ENCODE data around the gene NUAK1.
A peak's percentile ranks its signal among the peaks of the same experiment; 100 is the strongest.
"Not testable (repeated sequence)": the region's sequence is repeated elsewhere in the genome, so short reads cannot be mapped to it uniquely, and the experiment has no call there.

The NUAK1 gene

DNA sequence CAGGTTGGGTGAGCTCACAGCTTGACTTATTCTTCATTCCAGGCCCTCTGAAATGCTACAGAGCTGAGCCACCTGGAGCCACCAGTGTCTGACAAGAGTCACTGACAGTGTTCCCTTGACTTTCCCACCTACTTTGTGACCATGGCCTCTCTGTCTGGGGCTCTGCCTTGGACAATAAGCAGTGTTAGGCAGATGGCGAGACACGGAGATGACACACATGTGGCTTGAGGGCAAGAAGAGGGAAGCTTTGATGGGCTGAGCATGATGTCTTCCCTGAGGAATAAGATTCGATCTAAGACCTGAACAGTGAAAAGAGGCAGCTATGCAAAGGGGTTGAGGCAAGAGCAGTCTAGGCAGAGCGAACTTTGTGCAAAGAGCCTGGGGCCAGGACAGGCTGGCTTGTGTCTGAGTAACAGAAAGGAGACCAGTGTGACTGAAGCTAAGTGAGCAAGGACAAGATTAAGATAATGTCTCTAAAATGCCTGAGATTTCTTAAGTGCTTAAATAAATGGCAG, 105.5 kb downstream of the NUAK1 start:
- DNase-seq (ENCODE audit: low read depth, low spot score), result no peak

DNA sequence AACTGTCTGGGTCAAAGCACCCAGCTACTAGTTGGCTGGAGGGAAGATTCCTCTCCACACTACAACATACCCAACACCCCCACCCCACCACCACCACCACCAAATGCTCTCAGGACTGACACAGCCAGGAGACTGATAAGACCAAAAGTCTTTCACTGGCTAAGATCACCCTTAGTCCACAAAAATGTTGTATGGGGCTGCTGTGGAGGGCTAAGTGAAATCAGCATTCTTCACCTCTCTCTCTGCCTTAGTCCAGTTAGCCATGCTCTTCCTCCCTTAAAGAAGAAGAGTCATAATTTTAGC, 106.2 kb downstream of the NUAK1 start:
- DNase-seq (ENCODE audit: low read depth, low spot score), result peak; percentile 40

DNA sequence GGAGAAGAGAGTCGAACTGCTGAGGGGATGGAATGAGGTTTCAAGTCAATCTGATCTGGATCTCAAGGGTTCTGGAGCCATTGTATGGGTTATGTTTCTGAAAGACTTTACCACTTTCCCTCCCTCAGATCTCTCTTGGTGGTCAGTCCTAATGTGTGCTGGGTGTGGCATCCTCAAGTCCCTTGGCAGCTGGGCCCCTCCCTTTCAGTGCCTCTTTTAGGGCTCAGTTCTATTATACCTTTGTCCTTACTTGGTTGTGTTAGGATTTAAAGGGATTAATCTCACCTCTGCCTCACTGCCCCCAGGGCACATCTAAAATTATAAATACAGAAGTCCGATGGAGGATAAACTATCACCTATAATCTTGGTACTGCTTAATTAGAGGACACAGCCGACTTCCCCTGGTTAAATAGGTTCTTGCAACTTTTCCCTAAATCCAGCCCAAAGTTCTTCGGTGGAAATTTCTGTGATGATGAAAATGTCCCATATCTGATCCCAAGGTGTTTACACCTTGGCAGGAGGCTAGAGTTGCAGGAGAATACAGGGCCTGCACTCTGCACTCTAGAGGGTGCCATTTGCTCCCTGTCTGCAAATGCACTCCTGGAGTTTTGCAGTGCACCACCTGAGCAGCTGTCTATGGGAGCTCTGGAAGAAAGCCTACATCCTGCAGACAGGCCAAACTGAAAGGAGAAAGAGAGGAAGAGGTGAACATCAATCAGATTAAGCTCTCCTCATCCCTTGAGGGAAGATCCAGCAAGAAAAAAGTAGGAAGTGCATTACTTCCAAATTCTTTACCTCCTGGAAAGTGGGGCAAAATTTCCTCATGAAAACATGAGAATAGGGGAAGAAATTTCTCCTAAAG, 106.8 kb downstream of the NUAK1 start:
- no peak for DNase-seq (ENCODE audit: low read depth, low spot score)

DNA sequence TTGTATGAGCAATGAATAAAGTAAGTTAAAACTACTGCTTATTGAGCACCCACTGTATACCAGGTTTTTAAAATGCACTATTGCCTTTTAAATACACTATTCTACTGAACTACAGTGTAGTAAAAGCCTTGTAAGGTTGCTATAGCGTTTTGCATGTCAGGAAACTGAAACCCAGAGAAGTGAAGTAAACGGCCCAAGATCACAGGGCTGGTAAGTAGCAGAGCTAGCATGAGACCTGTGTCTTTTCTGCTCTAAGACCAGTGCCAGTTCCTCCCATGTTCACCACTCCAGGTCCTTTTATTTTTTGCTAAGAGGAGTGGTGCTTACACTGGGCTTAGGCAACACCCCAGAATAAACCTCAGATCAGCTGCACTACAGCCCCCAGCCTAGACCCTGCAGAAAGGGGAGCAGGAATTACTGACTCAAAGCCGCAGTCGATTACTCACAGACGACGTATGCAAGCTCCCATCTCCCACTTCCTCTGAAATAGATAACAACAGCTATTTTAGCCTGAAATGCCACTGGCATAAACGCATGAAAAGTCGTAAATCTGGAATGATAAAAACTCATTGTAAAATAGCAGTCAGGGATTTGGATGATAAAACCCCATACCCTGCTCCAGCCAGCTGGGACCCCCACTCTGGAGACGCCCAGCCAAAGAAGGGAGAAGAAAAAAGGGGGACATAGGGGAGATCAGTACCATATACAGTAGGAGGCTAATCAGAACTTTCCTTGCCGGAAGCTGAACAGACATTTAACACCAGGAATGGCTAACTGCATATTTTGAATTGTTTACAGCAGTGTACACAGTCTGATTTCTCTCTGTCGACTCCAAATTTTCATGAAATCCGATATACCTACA, 108.3 kb downstream of the NUAK1 start:
- peak; percentile 94 for DNase-seq (ENCODE audit: low read depth, low spot score)

DNA sequence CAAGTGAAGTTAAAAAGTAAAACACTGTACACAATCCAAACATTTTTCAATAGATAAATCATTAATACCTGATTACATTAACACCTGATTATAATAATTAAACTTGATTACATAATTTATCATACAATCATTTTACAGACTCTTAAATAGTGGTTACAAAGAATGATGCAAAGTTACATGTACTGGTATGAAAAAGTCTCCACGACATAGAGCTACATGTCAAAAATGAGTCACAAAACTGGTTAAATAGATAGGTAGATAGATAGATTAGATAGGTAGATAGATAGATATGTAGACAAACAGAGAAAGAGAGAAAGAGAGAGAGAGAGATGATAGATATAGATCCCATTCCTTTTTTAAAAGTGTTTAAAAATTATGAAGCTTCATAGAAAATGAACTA, 109.2 kb downstream of the NUAK1 start:
- no peak for DNase-seq (ENCODE audit: low read depth, low spot score)

DNA sequence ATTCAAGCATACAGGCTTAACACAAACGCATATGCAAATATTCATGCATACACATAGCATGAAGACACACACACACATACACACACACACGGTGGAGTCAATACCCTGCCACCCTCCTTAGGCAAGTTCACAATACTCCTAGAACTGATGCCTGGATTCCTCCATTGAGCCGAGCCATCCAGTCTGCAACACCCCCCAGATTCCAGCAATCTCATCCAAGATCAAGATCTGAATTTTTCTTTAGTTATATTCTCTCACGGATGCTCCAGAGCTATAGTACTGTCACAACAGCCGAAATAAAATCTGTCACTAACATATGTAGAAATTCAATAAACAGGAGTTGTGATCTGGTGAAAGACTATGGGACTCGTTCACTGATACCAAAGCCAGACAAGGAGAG, 110.8 kb downstream of the NUAK1 start:
- DNase-seq (ENCODE audit: low read depth, low spot score), result no peak

DNA sequence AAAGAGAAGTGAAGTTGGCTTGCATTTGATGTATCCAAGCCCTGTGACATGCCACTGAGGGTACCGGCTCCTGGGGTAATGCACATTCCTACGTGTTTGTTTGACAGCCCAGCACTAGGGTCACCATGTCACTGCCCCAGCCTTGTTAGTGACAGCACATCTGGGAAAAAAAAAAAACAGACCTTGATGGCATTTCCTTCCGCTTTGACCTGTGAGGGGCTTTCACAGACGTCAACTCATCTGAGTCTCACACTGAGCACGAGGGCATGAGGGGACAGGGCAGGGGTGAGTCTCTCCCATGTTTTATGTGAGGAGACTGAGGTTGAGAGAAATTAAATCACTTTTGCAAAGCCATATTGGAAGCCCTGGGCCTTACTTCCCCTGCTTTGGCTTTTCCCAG, 111.5 kb downstream of the NUAK1 start:
- DNase-seq (ENCODE audit: low read depth, low spot score), result no peak

DNA sequence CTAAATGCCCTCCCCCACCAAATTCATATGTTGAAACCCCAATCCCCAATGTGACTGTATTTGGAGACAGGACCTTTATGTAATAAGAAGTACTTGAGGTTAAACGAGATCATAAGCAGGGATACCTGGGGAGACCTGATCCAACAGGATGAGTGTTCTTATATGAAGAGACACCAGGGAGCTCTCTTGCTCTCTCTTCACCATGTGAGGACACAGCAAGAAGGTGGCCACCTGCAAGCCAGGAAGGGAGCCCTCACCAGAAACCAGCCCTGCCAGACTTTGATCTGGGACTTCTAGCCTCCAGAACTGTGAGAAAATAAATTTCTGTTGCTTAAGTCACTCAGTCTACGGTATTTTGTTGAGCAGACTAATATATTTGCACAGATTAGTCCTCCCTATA, 113.6 kb downstream of the NUAK1 start:
- no peak for DNase-seq (ENCODE audit: low read depth, low spot score)

DNA sequence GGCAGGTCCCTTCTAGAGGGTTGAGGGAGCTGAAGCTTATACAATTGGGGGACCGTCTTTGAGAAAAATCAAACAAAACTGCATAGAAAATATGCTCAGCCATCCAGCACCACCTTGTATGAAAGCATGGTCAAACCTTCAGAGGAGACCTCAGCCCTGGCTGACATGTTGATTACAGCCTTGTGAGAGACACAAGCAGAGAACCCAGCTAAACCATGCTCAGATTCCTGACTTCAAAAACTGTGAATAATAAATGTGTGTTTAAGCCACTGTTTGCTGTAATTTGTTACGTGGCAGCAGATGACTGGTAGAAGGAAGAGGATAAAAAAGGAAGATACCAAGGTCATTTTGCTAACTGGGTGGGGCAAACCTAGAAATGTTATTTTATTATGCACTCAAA, 115.7 kb downstream of the NUAK1 start:
- DNase-seq (ENCODE audit: low read depth, low spot score), result no peak

DNA sequence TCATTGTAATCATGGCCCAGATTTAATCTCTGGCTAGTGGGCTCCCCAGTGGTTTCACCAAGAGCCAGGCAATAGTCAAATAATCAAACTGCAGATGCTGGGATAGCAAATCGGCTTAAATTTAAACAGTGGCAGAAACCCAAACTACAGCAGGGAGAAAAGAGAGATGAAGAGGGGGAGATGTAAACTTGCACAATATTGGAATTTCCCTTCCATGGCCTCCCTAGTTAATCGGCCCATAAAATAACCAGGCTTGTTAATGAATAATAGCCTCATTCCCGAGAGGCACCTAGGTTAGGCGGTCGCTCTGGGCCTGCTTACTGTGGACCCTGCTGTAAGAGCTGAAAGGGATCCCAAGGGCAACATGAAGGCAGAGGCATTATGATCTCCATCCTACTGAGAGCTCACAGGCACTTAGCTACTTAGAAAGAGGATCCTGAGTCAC, 116.2 kb downstream of the NUAK1 start:
- DNase-seq (ENCODE audit: low read depth, low spot score), result no peak

DNA sequence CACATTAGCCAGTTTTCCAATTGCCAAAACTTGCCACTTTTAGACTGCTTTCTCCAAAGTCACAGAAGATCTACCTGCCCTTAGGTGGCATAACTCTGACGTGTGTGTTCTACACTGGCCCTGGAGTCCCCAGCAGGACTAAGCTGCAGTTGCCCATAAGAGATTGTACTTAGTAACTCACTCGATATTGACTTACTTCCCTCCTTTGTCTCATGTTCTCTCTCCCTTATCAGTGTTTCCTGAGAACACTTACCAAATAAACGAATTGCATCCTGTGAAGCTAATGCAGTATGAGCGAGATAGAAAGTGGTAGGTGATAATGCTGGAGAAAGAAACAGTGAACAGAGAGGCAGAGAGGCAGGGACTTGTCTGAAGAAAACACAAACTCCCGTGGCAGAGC, 117.2 kb downstream of the NUAK1 start:
- DNase-seq (ENCODE audit: low read depth, low spot score), result no peak

DNA sequence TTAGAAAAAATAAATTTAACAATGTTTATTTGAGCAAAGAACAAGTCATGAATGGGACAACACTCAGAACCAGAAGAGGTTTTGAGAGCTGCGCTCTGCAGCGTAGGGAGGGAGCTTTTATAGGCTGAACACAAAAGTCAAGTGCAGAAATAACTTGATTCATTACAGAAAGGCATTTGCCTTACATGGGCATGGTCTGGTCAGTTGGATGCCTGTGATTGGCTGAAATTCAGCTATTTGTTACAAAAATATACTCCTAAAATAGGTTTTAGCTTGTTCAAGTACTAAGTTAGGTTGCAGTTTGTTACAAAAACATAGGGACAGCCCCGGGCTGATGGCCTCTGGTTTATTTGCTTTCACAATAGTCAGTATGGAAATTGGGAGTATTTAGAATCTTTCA, 118.0 kb downstream of the NUAK1 start:
- DNase-seq (ENCODE audit: low read depth, low spot score), result no peak

DNA sequence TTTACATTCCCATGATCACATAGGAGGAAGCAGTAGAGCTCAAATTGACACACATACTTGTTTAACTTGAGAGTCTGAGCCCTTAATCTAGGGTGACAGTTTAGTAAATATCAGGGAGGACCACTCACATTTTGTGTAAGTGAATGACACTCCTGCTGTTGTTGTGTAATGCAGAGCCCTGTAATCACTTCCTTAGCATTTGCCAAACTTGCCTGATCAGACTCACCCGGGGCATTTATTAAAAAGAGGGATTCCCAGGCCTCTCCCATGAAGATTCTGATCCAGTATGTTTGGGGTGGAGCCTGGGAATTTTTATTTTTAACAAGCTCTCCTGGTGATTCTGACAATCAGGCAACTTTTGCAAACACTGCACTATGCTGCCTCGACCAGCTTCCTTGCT, 119.6 kb downstream of the NUAK1 start:
- DNase-seq (ENCODE audit: low read depth, low spot score), result no peak

DNA sequence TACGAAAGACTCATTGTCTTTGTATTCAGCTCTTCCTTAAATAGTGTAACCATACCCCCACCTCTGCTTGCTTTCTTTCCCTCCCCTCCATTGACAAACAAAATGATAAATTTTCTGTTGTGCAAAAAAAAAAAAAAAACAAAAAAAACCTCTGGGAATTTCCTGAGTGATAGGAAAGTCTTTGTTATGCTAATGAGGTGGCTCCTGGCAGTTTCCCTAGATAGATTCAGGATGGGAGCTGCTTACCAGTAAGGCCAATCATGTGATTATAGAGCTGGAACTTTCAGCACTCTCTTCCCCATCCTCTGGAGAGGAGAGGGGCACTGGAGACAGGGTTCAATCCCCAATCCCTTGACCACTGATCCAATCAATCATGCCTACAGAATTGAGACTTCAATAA, 120.5 kb downstream of the NUAK1 start:
- peak; percentile 73 for DNase-seq (ENCODE audit: low read depth, low spot score)

DNA sequence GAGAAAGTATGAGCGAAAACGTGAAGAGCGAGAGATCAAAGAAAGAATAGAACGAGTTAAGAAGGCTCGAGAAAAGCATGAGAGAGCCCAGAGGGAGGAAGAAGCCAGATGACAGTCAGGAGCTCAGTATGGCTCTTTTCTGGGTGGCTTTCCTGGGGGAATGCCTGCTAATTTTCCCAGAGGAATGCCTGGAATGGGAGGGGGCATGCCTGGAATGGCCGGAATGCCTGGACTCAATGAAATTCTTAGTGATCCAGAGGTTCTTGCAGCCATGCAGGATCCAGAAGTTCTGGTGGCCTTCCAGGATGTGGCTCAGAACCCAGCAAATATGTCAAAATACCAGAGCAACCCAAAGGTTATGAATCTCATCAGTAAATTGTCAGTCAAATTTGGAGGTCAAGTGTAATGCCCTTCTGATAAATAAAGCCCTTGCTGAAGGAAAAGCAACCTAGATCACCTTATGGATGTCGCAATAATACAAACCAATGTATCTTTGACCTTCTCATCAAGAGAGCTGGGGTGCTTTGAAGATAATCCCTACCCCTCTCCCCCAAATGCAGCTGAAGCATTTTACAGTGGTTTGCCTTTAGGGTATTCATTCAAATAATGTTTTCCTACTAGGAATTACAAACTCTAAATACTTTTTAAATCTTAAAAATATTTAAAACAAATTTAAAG, 122.0 kb downstream of the NUAK1 start:
- not testable (repeated sequence) for DNase-seq (ENCODE audit: low read depth, low spot score)

DNA sequence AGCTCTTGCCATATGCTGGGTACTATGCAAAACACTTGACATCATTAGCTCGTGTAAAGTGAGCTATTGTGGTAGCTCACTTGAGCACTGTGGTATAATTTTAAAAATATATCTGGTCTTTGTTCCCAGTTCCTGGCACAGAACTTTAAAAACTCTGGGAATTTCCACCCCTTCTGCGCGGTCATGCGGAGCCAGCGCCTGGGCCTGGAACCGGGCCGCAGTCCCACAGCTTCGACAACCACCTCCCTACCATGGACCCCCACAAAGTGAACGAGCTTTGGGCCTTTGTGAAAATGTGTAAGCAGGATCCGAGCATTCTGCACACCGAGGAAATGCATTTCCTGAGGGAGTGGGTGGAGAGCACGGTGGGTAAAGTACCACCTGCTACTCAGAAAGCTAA, 123.1 kb downstream of the NUAK1 start:
- no peak for DNase-seq (ENCODE audit: low read depth, low spot score)

DNA sequence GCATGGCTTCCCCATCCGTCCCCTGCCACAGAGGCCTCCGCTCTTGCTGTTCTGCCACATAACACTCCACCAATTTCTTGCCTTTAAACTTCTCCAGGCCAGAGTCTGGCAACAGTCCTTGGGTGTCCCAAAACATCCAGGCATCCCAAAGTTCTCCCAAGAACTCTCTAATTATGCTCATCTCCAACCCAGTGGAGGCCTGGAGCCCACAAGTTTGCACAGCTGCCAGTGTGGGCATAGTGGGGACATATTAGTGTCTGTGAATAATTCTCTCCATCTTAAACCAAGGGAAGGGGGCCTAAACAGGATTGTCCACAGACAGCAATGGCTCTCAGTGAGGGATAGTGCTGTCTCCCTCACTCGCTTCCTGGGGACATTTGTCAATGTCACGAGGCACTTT, 124.8 kb downstream of the NUAK1 start:
- no peak for DNase-seq (ENCODE audit: low read depth, low spot score)
